Kidney epithelial cell (primary cell): Measurements from ENCODE around the gene DGKB. TPM values are rescaled to one million over a fixed set of nuclear protein-coding genes. Genes with fewer than 3 reads are reported as not detected.

Source experiments
- DNase-seq: peaks from one replicate; pipeline ENCODE4 v3.0.0-alpha.2; 2010; ENCODE audit warnings: low read depth
- H3K27me3 ChIP-seq: 2 replicates; pipeline ENCODE4 v1.6.0; 2011; ENCODE audit warnings: low read length; ENCODE audit not compliant: control insufficient read depth, insufficient read depth
- H3K36me3 ChIP-seq: 2 replicates; pipeline ENCODE4 v1.5.1; 2011; ENCODE audit warnings: low read length; ENCODE audit not compliant: control insufficient read depth, insufficient read depth
- H3K4me3 ChIP-seq: 2 replicates; pipeline ENCODE4 v1.5.1; 2011; ENCODE audit warnings: low read depth, mild to moderate bottlenecking, control low read depth, low read length
- CTCF ChIP-seq: IDR thresholded peaks from 2 replicates; pipeline ENCODE4 v1.5.1; 2011; ENCODE audit warnings: mild to moderate bottlenecking, moderate library complexity, low read length, control low read depth, inconsistent platforms; ENCODE audit not compliant: insufficient read depth, poor library complexity, severe bottlenecking
- total RNA-seq: library from RNA; depleted of rRNA; stranded (reverse); fragments of >200 nt; gene quantifications from 2 replicates; pipeline ENCODE4 v1.2.3, GENCODE V29; 2015

DGKB gene
- total RNA-seq, 1 donor from 2014 or later: not detected

- no peak overlapping the region for H3K4me3 ChIP-seq
- no peaks in the 10 kb centered on the region for H3K27me3 ChIP-seq
- DNase-seq: no peak
- no peaks in the 10 kb centered on the region for H3K36me3 ChIP-seq
- TF ChIP-seq CTCF: no peak
These were observed 80.6 kb downstream of the DGKB start for GRCh38 chr7:14821757-14822480.

GRCh38 chr7:14818871-14819270 lies 83.7 kb downstream of the DGKB start:
- TF ChIP-seq CTCF: no peak
- H3K36me3 ChIP-seq: no peaks in the 10 kb centered on the region
- no peak for DNase-seq
- H3K27me3 ChIP-seq: no peaks in the 10 kb centered on the region
- H3K4me3 ChIP-seq: no peak overlapping the region

DNA sequence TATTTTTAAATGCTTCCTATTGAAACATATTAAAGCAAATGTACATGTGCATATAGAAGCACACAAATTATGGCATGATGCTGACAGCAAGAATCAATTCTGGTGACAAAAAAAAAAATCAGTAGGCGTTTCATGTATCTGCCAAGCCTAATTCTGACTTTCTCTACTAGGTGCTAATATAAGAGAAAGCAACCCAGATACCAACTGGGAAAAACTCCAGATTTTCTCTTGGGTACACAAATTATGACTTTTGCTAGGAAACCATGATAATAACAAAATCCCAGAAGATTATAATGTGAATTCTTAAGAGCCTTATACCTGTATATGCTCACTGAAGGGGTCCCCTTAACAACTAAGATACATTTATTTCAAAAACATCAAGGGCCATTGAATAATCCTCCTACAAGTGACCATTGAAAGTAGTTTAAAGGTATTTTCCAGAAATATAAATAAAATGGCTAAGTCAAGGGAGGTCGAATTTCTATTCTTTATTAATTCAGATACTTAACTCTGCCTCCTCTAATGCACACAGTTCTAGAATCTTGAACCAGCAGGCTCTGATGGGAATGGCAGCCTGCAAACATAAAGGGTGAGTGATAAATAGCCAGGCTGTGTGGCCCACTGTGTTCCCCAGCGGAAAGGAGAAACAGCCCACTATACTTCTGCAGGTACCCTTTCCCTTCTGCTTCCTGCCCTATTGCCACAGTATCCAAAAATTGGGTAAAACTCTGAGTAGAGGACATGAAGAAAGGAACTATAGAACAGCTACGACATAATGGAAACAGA lies 84.5 kb downstream of the DGKB start:
- DNase-seq: no peak
- no peak overlapping the region for H3K4me3 ChIP-seq
- H3K36me3 ChIP-seq: no peaks in the 10 kb centered on the region
- no peak for TF ChIP-seq CTCF
- no peaks in the 10 kb centered on the region for H3K27me3 ChIP-seq

- no peak for TF ChIP-seq CTCF
- Histone ChIP-seq H3K27me3 (no peaks in the 10 kb centered on the region), H3K36me3 (no peaks in the 10 kb centered on the region), H3K4me3 (no peak overlapping the region)
- no peak for DNase-seq
These were observed 95.0 kb downstream of the DGKB start for GRCh38 chr7:14807507-14807906.

DNA sequence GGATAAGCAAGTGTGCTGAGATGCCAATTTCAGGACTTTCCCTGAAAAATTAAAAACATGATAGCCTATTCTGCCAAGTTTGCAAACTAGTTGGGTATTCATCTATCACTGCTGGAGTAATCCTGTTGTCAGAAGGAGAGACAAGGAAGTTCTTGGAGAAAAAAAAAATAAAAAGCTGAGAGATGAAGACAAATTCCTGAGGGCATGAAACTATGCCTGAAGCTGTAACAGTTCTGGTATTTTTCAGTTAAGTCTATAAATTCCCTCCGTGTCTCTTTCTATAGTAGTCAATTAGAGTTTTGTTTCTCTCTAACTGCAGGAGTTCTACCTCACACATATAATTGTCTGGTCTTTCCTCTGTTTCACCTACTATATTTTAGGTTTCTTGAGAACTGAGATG lies 95.7 kb downstream of the DGKB start:
- no peak for TF ChIP-seq CTCF
- no peaks in the 10 kb centered on the region for H3K36me3 ChIP-seq
- H3K27me3 ChIP-seq: no peaks in the 10 kb centered on the region
- H3K4me3 ChIP-seq: no peak overlapping the region
- DNase-seq: no peak
